ENCODE measurements around the gene SCNN1G. TPM values are rescaled to one million over a fixed set of nuclear protein-coding genes. Genes with fewer than 3 reads are reported as not detected.

Gene SCNN1G
- total and polyA plus RNA-seq, 9 of the 15 experiments (the other 6 are each of a cell fraction or from before 2014, with no cell fraction given) = not detected

GRCh38 chr16:23149267-23149992 is 33.1 kb upstream of the SCNN1G start, which contains the start of gene USP31 (continued):
- TF ChIP-seq MGA (IDR thresholded peaks at IDR 0.05) = no peak
- peak; percentile 68 to 92 for TF ChIP-seq MAZ (CRISPR knock-in tag; conservative IDR thresholded peaks at IDR 0.05 in 1 of 2, IDR thresholded peaks at IDR 0.05 in 1 of 2)
- TF ChIP-seq ZNF592 (IDR thresholded peaks at IDR 0.05) = no peak
- 0 out of 2 replicates have a peak, but pooled peaks have one; percentile 80 for TF ChIP-seq ZHX1 (conservative IDR thresholded peaks at IDR 0.05; ENCODE audit: low read length)
- peak; percentile 90 to 93 for TF ChIP-seq SIX5 (IDR thresholded peaks at IDR 0.05; ENCODE audit: borderline replicate concordance in 1 of 2, insufficient read depth in 1 of 2, low read depth in 1 of 2, low read length in 2 of 2)
- peak; percentile 97 for TF ChIP-seq ZNF644 (tag; IDR thresholded peaks at IDR 0.05; ENCODE audit: low read depth)
- peak; percentile 95 for TF ChIP-seq CREM (IDR thresholded peaks at IDR 0.05; ENCODE audit: low read depth)
